HG02610 (cell line): ENCODE measurements around the gene TIAM2.

Experiments used
- ATAC-seq: cut with Tn5 transposase; IDR thresholded peaks from one replicate; pipeline ENCODE4 v1.9.1; 2021; ENCODE audit warnings: mild to moderate bottlenecking, moderate library complexity; ENCODE audit not compliant: unreplicated experiment

TIAM2 gene

GRCh38 chr6:155252581-155252980 is 257.5 kb downstream of the TIAM2 start:
- ATAC-seq, result no peak

DNA sequence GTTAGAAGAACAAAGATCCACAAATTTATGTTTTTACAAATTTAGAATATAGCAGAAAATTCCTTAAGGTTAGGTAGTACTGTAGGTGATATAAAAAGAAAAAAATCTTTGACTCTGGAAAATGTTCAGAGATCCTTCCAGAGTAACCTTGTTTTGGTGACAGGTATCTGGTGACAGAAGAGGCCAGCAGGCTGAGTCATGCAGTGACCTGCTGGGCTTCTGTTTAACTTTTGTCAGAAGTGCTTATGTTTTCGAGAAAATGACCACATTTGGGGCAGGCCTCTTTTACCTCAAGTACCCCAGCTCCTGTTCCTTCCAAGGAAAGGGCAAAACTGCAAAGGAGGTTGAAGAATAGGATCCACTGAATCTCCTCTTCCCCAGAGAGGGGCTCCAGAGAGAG is 258.2 kb downstream of the TIAM2 start:
- no peak for ATAC-seq

DNA sequence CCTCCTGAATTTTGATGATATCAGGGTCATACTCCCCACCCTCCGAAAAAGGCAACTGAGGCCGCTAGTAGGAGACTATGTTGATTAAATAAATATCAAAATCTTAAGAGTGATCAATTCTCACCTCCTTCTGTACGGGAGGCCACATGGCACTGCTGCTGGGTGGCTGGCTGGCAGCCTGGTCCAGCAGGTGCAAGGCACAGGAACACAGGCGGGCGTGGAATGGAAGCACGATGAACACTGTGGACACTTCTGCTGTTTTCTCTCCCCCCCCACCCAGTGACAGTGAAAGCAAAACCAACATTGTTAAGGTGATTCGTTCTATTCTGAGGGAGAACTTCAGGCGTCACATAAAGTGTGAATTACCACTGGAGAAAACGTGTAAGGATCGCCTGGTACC is 259.0 kb downstream of the TIAM2 start:
- ATAC-seq, result no peak

DNA sequence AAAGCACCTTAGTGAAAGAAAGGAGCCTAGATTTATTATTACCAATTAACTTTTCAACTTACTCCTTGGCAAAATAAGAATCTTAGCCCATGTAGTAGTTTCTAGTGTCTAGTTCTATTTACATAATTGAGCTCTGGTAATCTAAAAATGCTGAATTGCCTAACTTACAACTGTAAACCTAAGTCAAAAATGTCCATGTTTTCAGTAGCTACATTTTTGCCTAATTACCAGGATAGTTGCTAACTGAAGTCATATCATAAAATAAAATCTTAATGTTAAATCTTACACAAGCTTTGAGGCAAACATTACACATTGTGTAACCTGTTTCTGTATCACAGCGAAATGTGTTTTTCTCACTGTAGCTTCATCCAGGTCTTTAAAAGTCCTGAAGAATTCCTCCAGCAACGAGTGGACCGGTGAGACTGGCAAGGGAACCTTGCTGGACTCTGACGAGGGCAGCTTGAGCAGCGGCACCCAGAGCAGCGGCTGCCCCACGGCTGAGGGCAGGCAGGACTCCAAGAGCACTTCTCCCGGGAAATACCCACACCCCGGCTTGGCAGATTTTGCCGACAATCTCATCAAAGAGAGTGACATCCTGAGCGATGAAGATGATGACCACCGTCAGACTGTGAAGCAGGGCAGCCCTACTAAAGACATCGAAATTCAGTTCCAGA is 261.1 kb downstream of the TIAM2 start:
- ATAC-seq, result no peak

GRCh38 chr6:155257796-155258195 is 262.7 kb downstream of the TIAM2 start:
- no peak for ATAC-seq

DNA sequence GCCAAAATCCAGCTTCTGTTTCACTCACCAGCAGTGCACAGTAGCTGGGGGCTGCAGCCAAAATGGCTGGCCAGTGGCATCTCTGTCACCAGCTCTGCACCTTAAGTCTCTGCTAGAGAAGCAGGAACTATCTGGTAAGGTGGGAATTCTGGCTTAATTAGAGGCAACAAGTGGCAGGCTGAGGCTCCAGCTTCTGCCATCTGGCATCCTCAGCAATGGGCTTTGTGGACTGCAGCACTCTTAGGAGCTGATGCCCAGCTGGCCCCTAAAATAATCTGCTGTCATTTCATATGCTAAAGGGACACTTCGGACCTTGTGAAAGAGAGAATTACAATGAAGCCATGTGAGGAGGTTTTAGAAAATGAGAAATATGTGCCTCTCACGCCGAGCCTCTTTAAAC is 264.1 kb downstream of the TIAM2 start:
- no peak for ATAC-seq

GRCh38 chr6:155259897-155260296 is 264.8 kb downstream of the TIAM2 start:
- no peak for ATAC-seq

DNA sequence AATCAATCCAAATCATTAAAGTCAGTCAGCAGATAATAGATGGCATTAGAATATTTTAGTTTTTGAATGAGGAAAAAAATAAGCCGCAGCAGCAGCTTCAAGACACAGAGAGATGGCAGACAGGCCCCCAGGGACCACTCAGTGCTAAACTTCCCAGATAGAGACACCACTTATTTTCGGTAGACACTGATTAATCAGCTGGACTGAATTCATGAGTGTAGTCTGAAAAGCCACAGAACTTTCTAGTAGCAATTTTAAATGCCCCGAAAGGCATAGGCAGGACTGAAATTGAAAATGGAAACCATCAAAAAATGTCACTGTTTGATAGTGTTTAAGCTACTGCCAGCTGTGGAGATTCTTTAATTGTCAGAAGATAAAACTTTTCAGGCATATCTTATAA is 265.6 kb downstream of the TIAM2 start:
- ATAC-seq, result peak; percentile 52

DNA sequence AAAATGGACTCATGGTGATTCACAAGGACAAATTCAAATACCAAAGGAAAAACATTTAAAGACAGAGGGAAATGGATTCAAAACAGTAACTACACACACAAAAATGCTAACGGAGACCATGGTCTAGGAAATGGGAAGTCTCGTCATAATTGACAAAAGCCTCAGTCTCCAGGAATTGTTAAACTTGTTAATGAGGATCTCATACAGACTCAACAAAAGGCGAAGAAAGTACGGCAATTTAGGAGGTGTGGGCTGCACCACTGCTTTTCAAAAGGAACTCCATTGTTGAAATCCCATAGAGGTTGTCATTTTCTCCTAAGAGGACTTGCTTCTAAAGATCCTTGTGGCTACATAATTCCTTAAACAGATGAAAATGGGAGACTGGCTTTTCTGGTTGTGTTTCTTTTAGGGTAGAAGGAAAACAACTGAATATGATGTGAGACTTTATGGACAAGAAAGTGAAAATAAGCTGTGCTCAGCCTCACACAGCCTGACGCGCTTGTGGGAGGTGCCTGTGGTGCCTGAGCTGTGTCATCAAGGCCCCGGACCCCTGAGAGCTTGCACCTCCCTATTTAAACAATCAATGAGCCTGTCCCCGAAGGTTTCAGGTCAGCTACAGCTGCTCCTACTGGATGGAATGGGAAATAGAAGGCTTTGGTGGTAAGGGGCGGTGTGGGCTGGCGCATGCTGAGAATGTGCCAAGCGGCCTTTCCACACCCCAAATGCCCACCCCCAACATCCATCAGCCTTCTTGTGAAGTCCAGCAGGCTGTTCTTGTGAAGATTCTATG is 266.2 kb downstream of the TIAM2 start:
- no peak for ATAC-seq

- no peak for ATAC-seq
Observed at GRCh38 chr6:155262655-155263054, 267.5 kb downstream of the TIAM2 start.

GRCh38 chr6:155263373-155264063 is 268.4 kb downstream of the TIAM2 start, which contains the start of gene CLDN20:
Gene CLDN20 (plus strand): TSS chr6:155264013. CDS start chr6:155275720, 11,707 bp downstream.
- ATAC-seq, result no peak

- ATAC-seq, result no peak
Observed at GRCh38 chr6:155264693-155265320, 269.7 kb downstream of the TIAM2 start.

GRCh38 chr6:155265843-155266535 is 270.9 kb downstream of the TIAM2 start:
- no peak for ATAC-seq

DNA sequence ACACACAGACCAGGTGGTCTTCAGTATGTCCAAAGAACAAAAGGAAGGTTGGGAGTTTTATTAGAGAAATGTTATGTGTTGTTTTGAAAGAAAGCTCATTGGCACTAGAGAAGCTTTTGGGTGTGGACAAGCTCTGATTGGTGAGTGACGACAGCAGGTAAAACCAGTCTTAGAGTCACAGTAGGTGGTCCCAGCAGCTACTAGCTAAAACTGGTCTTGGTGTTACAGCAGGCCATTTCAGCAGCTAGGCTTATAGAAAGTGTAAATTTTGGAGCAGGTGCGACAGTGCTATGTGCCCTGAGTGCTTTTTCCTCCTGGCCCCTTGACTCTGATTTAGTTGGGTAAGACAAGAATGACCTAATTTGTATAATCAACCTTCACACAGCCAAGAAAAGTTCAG is 272.3 kb downstream of the TIAM2 start:
- no peak for ATAC-seq

- ATAC-seq, result peak; percentile 48
Observed at GRCh38 chr6:155268088-155268867, 273.2 kb downstream of the TIAM2 start.

- no peak for ATAC-seq
Observed at GRCh38 chr6:155269765-155270164, 274.6 kb downstream of the TIAM2 start.

GRCh38 chr6:155270561-155271091 is 275.5 kb downstream of the TIAM2 start:
- ATAC-seq, result no peak

DNA sequence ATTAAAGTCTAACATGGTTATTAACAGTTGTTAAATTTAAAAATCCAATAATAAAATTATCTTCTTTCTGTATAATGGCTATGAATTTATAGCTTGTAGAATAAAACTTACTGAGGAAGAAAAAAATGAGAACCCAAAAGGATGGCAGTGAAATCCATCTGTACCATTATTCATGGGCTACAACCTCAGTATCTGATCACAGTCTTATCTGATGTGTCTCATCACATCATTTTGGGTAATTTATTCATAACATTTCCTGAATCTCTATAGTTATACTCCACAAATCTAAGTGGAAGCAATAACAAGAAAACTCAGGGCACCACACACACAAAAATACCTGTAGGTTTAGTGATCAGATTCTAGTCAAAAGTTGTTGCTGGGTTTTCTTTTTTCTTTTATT is 276.0 kb downstream of the TIAM2 start:
- no peak for ATAC-seq

GRCh38 chr6:155272353-155273232 is 277.5 kb downstream of the TIAM2 start:
- no peak for ATAC-seq
